Activated CD4-positive, alpha-beta T cell treated with anti-CD3 and anti-CD28 coated beads for 4 hours (primary cell): ENCODE measurements around the gene TRAP1.
A peak's percentile ranks its signal among the peaks of the same experiment; 100 is the strongest.

Source experiments
- DNase-seq, 2 donors: peaks; one replicate each; pipeline ENCODE4 v3.0.0-alpha.2; 2020

Gene TRAP1

GRCh38 chr16:3706253-3707012, 10.9 kb downstream of the TRAP1 start:
- no peak for DNase-seq

GRCh38 chr16:3702082-3702481, 15.2 kb downstream of the TRAP1 start:
- DNase-seq = no peak

- no peak for DNase-seq
These were observed 15.8 kb downstream of the TRAP1 start for GRCh38 chr16:3701531-3701930.

- DNase-seq = no peak
These were observed 18.4 kb downstream of the TRAP1 start for GRCh38 chr16:3698941-3699340.

- DNase-seq = no peak
These were observed 20.7 kb downstream of the TRAP1 start for GRCh38 chr16:3696425-3697218.

- DNase-seq = no peak
These were observed 21.5 kb downstream of the TRAP1 start for GRCh38 chr16:3695610-3696369.

GRCh38 chr16:3694051-3694450, 23.3 kb downstream of the TRAP1 start:
- DNase-seq = no peak

GRCh38 chr16:3691761-3692160, 25.6 kb downstream of the TRAP1 start:
- DNase-seq = no peak

GRCh38 chr16:3690980-3691720, 26.2 kb downstream of the TRAP1 start:
- no peak for DNase-seq

- DNase-seq = peak; percentile 75 to 83
These were observed 26.8 kb downstream of the TRAP1 start for GRCh38 chr16:3690470-3690928.

GRCh38 chr16:3689731-3690130, 27.6 kb downstream of the TRAP1 start:
- no peak for DNase-seq

- no peak for DNase-seq
These were observed 29.5 kb downstream of the TRAP1 start for GRCh38 chr16:3687792-3688191.

- DNase-seq = no peak
These were observed 30.3 kb downstream of the TRAP1 start for GRCh38 chr16:3687021-3687420.

- no peak for DNase-seq
These were observed 36.1 kb downstream of the TRAP1 start for GRCh38 chr16:3681206-3681605.

- no peak for DNase-seq
These were observed 39.3 kb downstream of the TRAP1 start for GRCh38 chr16:3677994-3678393.

GRCh38 chr16:3675601-3676130, 41.7 kb downstream of the TRAP1 start:
- no peak for DNase-seq

GRCh38 chr16:3674513-3675295, 42.6 kb downstream of the TRAP1 start:
- DNase-seq = no peak

GRCh38 chr16:3673676-3674377, 43.5 kb downstream of the TRAP1 start:
- DNase-seq = no peak

GRCh38 chr16:3673201-3673600, 44.1 kb downstream of the TRAP1 start:
- no peak for DNase-seq

- no peak for DNase-seq
These were observed 44.7 kb downstream of the TRAP1 start for GRCh38 chr16:3672571-3673041.

- no peak for DNase-seq
These were observed 45.9 kb downstream of the TRAP1 start for GRCh38 chr16:3671424-3671823.
